Peyer's patch (tissue), 4 donors: ENCODE measurements around the gene DERL3.

Experiments used
- POLR2A ChIP-seq, 2 donors: fragments of 450-650 bp; IDR thresholded peaks; one replicate each; pipeline ENCODE4 v1.5.1; 2017; ENCODE audit warnings: antibody characterized with exemption in 2 of 2, mild to moderate bottlenecking in 2 of 2, moderate library complexity in 2 of 2
- TF ChIP-seq, protein P1 (sequence below), 6 experiments: fragments of 450-650 bp in 4 of 6; fragments of 200-600 bp in 2 of 6; sonication (generic) in 1 of 6; IDR thresholded peaks; one replicate each; pipeline ENCODE4 v1.5.1; 2017 to 2019; ENCODE audit warnings: antibody characterized with exemption in 6 of 6, mild to moderate bottlenecking in 3 of 6, moderate library complexity in 1 of 6

DNA sequence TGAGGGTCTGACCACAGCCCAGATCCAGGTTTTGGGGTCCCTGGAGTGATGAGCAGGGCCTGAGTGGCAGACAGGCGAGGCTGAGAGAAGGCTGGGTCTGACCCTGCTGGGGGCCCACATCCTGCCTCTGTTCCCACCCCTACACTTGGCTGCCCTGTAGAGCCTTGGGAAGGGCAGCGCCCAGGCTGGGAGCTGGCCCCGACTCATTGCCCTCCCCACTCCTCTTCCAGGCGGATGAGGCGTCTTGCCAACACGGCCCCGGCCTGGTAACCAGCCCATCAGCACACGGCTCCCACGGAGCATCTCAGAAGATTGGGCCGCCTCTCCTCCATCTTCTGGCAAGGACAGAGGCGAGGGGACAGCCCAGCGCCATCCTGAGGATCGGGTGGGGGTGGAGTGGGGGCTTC, 4.9 kb downstream of the DERL3 start:
- TF ChIP-seq, protein P1, sequence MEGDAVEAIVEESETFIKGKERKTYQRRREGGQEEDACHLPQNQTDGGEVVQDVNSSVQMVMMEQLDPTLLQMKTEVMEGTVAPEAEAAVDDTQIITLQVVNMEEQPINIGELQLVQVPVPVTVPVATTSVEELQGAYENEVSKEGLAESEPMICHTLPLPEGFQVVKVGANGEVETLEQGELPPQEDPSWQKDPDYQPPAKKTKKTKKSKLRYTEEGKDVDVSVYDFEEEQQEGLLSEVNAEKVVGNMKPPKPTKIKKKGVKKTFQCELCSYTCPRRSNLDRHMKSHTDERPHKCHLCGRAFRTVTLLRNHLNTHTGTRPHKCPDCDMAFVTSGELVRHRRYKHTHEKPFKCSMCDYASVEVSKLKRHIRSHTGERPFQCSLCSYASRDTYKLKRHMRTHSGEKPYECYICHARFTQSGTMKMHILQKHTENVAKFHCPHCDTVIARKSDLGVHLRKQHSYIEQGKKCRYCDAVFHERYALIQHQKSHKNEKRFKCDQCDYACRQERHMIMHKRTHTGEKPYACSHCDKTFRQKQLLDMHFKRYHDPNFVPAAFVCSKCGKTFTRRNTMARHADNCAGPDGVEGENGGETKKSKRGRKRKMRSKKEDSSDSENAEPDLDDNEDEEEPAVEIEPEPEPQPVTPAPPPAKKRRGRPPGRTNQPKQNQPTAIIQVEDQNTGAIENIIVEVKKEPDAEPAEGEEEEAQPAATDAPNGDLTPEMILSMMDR (IDR thresholded peaks at IDR 0.05), result no peak
- no peak for TF ChIP-seq POLR2A (IDR thresholded peaks at IDR 0.05)
